Mesothelial cell of epicardium (in vitro differentiated cells): ENCODE results near the gene OR52I1. TPM values are rescaled to one million over a fixed set of nuclear protein-coding genes. Genes with fewer than 3 reads are reported as not detected.

Experiments used
- DNase-seq, 2 experiments: peaks; one replicate each; pipeline ENCODE4 v3.0.0; 2021; ENCODE audit warnings: low spot score in 2 of 2; ENCODE audit not compliant: unreplicated experiment in 2 of 2
- H3K27ac Mint-ChIP-seq: 2 replicates; pipeline ENCODE4 v1.8.0; 2021; ENCODE audit warnings: mixed read lengths
- H3K27me3 Mint-ChIP-seq: 2 replicates; pipeline ENCODE4 v1.8.0; 2021; ENCODE audit warnings: low read depth, mixed read lengths
- H3K36me3 Mint-ChIP-seq: 2 replicates; pipeline ENCODE4 v1.8.0; 2021; ENCODE audit warnings: mixed read lengths
- H3K4me1 Mint-ChIP-seq: 2 replicates; pipeline ENCODE4 v1.8.0; 2021; ENCODE audit warnings: mixed read lengths
- H3K4me3 Mint-ChIP-seq: 2 replicates; pipeline ENCODE4 v1.8.0; 2021; ENCODE audit warnings: mild to moderate bottlenecking, moderate library complexity, mixed read lengths
- H3K9me3 Mint-ChIP-seq: 2 replicates; pipeline ENCODE4 v1.8.0; 2021; ENCODE audit warnings: mixed read lengths
- CTCF ChIP-seq: fragments of 200-600 bp; sonication (generic); IDR thresholded peaks from one replicate; pipeline ENCODE4 v1.5.0; 2021; ENCODE audit warnings: antibody characterized with exemption; ENCODE audit not compliant: unreplicated experiment
- total RNA-seq: library from RNA; stranded (reverse); gene quantifications from 3 replicates; pipeline ENCODE4 v1.2.1, GENCODE V29; 2021

The OR52I1 gene
- total RNA-seq, 1 donor from 2014 or later = not detected

GRCh38 chr11:4637662-4638047 is 43.8 kb downstream of the OR52I1 start:
- peaks cover 5% of the 10 kb centered on the region for H3K9me3 Mint-ChIP-seq
- DNase-seq = no peak
- H3K36me3 Mint-ChIP-seq = no peaks in the 10 kb centered on the region
- no peak overlapping the region for H3K4me3 Mint-ChIP-seq
- H3K27ac Mint-ChIP-seq = no peak overlapping the region
- peaks cover 14% of the 10 kb centered on the region for H3K4me1 Mint-ChIP-seq
- H3K27me3 Mint-ChIP-seq = peaks cover 5% of the 10 kb centered on the region
- no peak for TF ChIP-seq CTCF

- TF ChIP-seq CTCF = no peak
- H3K27me3 Mint-ChIP-seq = no peaks in the 10 kb centered on the region
- no peak overlapping the region for H3K4me3 Mint-ChIP-seq
- no peak for DNase-seq
- no peaks in the 10 kb centered on the region for H3K36me3 Mint-ChIP-seq
- H3K9me3 Mint-ChIP-seq = peaks cover 5% of the 10 kb centered on the region
- peaks cover 18% of the 10 kb centered on the region for H3K4me1 Mint-ChIP-seq
- H3K27ac Mint-ChIP-seq = no peak overlapping the region
Observed at GRCh38 chr11:4639931-4640330, 46.1 kb downstream of the OR52I1 start.

- H3K27ac Mint-ChIP-seq = peak overlapping the region; percentile 27
- DNase-seq = no peak
- no peaks in the 10 kb centered on the region for H3K27me3 Mint-ChIP-seq
- H3K9me3 Mint-ChIP-seq = peaks cover 5% of the 10 kb centered on the region
- no peak for TF ChIP-seq CTCF
- no peaks in the 10 kb centered on the region for H3K36me3 Mint-ChIP-seq
- peaks cover 18% of the 10 kb centered on the region for H3K4me1 Mint-ChIP-seq
- H3K4me3 Mint-ChIP-seq = no peak overlapping the region
Observed at GRCh38 chr11:4641501-4641900, 47.7 kb downstream of the OR52I1 start.

GRCh38 chr11:4642043-4642442 is 48.2 kb downstream of the OR52I1 start:
- no peak for DNase-seq
- Mint-ChIP-seq H3K4me1 (peaks cover 18% of the 10 kb centered on the region), H3K9me3 (peaks cover 5% of the 10 kb centered on the region), H3K27ac (peak overlapping the region; percentile 27), H3K36me3 (no peaks in the 10 kb centered on the region), H3K27me3 (no peaks in the 10 kb centered on the region), H3K4me3 (no peak overlapping the region)
- TF ChIP-seq CTCF = no peak

GRCh38 chr11:4643076-4643475 is 49.2 kb downstream of the OR52I1 start:
- Mint-ChIP-seq H3K4me1 (peaks cover 18% of the 10 kb centered on the region), H3K9me3 (peaks cover 5% of the 10 kb centered on the region), H3K27me3 (no peaks in the 10 kb centered on the region), H3K27ac (no peak overlapping the region), H3K36me3 (no peaks in the 10 kb centered on the region), H3K4me3 (no peak overlapping the region)
- DNase-seq = no peak
- TF ChIP-seq CTCF = no peak

- peaks cover 18% of the 10 kb centered on the region for H3K4me1 Mint-ChIP-seq
- no peaks in the 10 kb centered on the region for H3K27me3 Mint-ChIP-seq
- H3K27ac Mint-ChIP-seq = no peak within 1 kb of the TSS
- no peak within 1 kb of the TSS for H3K4me3 Mint-ChIP-seq
- no peaks in the 10 kb centered on the region for H3K36me3 Mint-ChIP-seq
- no peak for TF ChIP-seq CTCF
- DNase-seq = no peak
- peaks cover 5% of the 10 kb centered on the region for H3K9me3 Mint-ChIP-seq
Observed at GRCh38 chr11:4643682-4644081, 49.8 kb downstream of the OR52I1 start, which contains the start of gene OR51E1. OR51E1 (plus strand) TSS chr11:4643982; CDS start chr11:4652527, 8,545 bp downstream.
